GM23338 (cell line): Measurements from ENCODE around the gene SMAD9. TPM values are rescaled to one million over a fixed set of nuclear protein-coding genes. Genes with fewer than 3 reads are reported as not detected.

Experiments used
- ATAC-seq: fragments of 200-7000 bp; cut with Tn5 transposase; 3 replicates; pipeline ENCODE4 v1.9.1; 2020
- DNase-seq: peaks from one replicate; pipeline ENCODE4 v3.0.0-alpha.2; 2015; ENCODE audit warnings: low spot score
- H2AFZ ChIP-seq: fragments of 200-600 bp; sonication (generic); 2 replicates; pipeline ENCODE4 v1.8.0; 2016; ENCODE audit warnings: antibody characterized with exemption, mild to moderate bottlenecking, moderate library complexity
- H3F3A ChIP-seq: fragments of 200-600 bp; sonication (generic); replicated peaks from 2 replicates; pipeline ENCODE4 v1.8.0; 2017; ENCODE audit warnings: antibody characterized with exemption, mixed run types, low read depth
- H3K27ac ChIP-seq: fragments of 200-600 bp; sonication (generic); 2 replicates; pipeline ENCODE4 v1.6.1; 2016; ENCODE audit warnings: low read depth
- H3K27me3 ChIP-seq: fragments of 200-600 bp; sonication (generic); 2 replicates; pipeline ENCODE4 v1.8.0; 2016; ENCODE audit warnings: mild to moderate bottlenecking, mixed run types, moderate library complexity; ENCODE audit not compliant: insufficient read depth
- H3K36me3 ChIP-seq: fragments of 200-600 bp; sonication (generic); 2 replicates; pipeline ENCODE4 v1.8.0; 2016; ENCODE audit warnings: mild to moderate bottlenecking; ENCODE audit not compliant: insufficient read depth
- H3K4me1 ChIP-seq: fragments of 200-600 bp; sonication (generic); 2 replicates; pipeline ENCODE4 v1.8.0; 2016; ENCODE audit warnings: mild to moderate bottlenecking, moderate library complexity; ENCODE audit not compliant: insufficient read depth
- H3K4me2 ChIP-seq: fragments of 200-600 bp; sonication (generic); 2 replicates; pipeline ENCODE4 v1.7.1; 2017; ENCODE audit warnings: mixed run types
- H3K4me3 ChIP-seq: fragments of 200-600 bp; sonication (generic); 2 replicates; pipeline ENCODE4 v1.6.1; 2016; ENCODE audit warnings: mixed run types
- H3K79me2 ChIP-seq: fragments of 200-600 bp; sonication (generic); replicated peaks from 2 replicates; pipeline ENCODE4 v1.8.0; 2017; ENCODE audit warnings: mild to moderate bottlenecking; ENCODE audit not compliant: insufficient read depth
- H3K9me2 ChIP-seq: fragments of 200-600 bp; sonication (generic); 2 replicates; pipeline ENCODE4 v1.8.0; 2017; ENCODE audit not compliant: insufficient read depth
- H4K20me1 ChIP-seq: fragments of 200-600 bp; sonication (generic); replicated peaks from 2 replicates; pipeline ENCODE4 v1.8.0; 2017; ENCODE audit warnings: mild to moderate bottlenecking; ENCODE audit not compliant: insufficient read depth
- H3K27ac Mint-ChIP-seq: 2 replicates; pipeline ENCODE4 v1.8.0; 2020; ENCODE audit warnings: inconsistent platforms, mild to moderate bottlenecking, moderate library complexity, mixed read lengths
- H3K27me3 Mint-ChIP-seq: 3 replicates; pipeline ENCODE4 v1.8.0; 2022; ENCODE audit warnings: low read depth, mild to moderate bottlenecking, moderate library complexity, mixed read lengths, inconsistent platforms; ENCODE audit not compliant: insufficient read depth, poor library complexity
- H3K36me3 Mint-ChIP-seq: 3 replicates; pipeline ENCODE4 v1.8.0; 2021; ENCODE audit warnings: low read depth, mild to moderate bottlenecking, inconsistent platforms, moderate library complexity, mixed read lengths
- H3K4me1 Mint-ChIP-seq: 3 replicates; pipeline ENCODE4 v1.8.0; 2020; ENCODE audit warnings: mild to moderate bottlenecking, inconsistent platforms, mixed read lengths
- H3K4me3 Mint-ChIP-seq: 3 replicates; pipeline ENCODE4 v1.8.0; 2021; ENCODE audit warnings: moderate library complexity, mild to moderate bottlenecking, inconsistent platforms, mixed read lengths
- H3K9me3 Mint-ChIP-seq: 3 replicates; pipeline ENCODE4 v1.8.0; 2020; ENCODE audit warnings: moderate library complexity, mild to moderate bottlenecking, inconsistent platforms, mixed read lengths
- CREB1 ChIP-seq: fragments of 250-450 bp; sonication (Bioruptor Pico); IDR thresholded peaks from 2 replicates; pipeline ENCODE4 v1.5.0; 2020; ENCODE audit warnings: low read depth, mild to moderate bottlenecking, moderate library complexity
- EZH2 ChIP-seq: fragments of 200-600 bp; sonication (generic); IDR thresholded peaks from one replicate; pipeline ENCODE4 v1.8.0; 2017; ENCODE audit warnings: antibody characterized with exemption, mild to moderate bottlenecking, low read depth; ENCODE audit not compliant: unreplicated experiment
- STAT1 ChIP-seq: IDR thresholded peaks from one replicate; pipeline ENCODE4 v1.6.1; 2016; ENCODE audit warnings: antibody characterized with exemption; ENCODE audit not compliant: unreplicated experiment
- ZNF114 ChIP-seq: fragments of 250-450 bp; sonication (Bioruptor Pico); IDR thresholded peaks from 2 replicates; pipeline ENCODE4 v1.5.0; 2020; ENCODE audit warnings: mild to moderate bottlenecking, moderate library complexity
- ZNF331 ChIP-seq: fragments of 250-450 bp; sonication (Bioruptor Pico); IDR thresholded peaks from 2 replicates; pipeline ENCODE4 v1.5.0; 2020; ENCODE audit warnings: low read depth, mild to moderate bottlenecking, moderate library complexity
- polyA plus RNA-seq: library from polyadenylated mRNA; unstranded; fragments of >200 nt; fragmentation: Nextera tagmentation; extraction: Ambion mirVana; gene quantifications from 2 replicates; pipeline ENCODE4 v1.2.1, GENCODE V29; 2016
- total RNA-seq: library from RNA; depleted of rRNA; stranded (reverse); fragments of >200 nt; shearing (Covaris generic); gene quantifications from 2 replicates; pipeline ENCODE4 v1.2.3, GENCODE V29; 2014
- TF ChIP-seq, protein P1 (sequence below): fragments of 250-450 bp; sonication (Bioruptor Pico); IDR thresholded peaks from 2 replicates; pipeline ENCODE4 v1.5.0; 2020; ENCODE audit warnings: mild to moderate bottlenecking, moderate library complexity

SMAD9 gene
- total and polyA plus RNA-seq, 2 experiments from 2014 or later: 0.95 to 1.3 TPM

DNA sequence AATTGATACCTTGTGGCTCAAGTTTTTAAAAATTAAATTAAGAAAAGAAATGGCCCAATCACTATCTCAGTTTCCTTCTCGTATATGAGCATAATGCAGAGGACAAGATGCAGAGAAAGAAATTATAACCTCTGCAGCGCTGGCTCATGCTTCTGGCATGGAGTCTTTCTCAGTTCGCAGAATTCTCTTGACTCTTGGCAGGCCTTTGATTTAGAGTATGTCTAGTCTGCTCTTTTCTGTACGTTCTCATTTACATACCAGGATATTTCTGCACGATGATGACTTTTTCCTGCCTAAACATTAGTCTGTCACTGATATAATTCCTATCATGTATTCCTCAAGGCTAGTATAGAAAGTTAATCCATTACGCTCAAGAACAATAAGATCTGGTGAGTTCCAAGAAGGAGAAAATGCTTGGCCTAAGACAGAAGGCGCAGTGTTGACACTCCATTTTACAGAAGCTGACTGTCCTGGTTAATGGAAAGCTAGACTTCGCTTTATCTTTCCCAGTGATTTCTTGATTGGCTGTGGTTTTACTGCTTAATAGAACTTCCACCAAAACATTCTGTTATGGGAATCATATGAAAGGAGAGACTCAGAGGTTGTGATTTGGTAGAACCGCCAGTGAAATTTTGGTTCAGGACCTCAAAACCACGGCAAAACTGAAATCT is 1.7 kb upstream of the SMAD9 start (continued):
- TF ChIP-seq, protein P1, sequence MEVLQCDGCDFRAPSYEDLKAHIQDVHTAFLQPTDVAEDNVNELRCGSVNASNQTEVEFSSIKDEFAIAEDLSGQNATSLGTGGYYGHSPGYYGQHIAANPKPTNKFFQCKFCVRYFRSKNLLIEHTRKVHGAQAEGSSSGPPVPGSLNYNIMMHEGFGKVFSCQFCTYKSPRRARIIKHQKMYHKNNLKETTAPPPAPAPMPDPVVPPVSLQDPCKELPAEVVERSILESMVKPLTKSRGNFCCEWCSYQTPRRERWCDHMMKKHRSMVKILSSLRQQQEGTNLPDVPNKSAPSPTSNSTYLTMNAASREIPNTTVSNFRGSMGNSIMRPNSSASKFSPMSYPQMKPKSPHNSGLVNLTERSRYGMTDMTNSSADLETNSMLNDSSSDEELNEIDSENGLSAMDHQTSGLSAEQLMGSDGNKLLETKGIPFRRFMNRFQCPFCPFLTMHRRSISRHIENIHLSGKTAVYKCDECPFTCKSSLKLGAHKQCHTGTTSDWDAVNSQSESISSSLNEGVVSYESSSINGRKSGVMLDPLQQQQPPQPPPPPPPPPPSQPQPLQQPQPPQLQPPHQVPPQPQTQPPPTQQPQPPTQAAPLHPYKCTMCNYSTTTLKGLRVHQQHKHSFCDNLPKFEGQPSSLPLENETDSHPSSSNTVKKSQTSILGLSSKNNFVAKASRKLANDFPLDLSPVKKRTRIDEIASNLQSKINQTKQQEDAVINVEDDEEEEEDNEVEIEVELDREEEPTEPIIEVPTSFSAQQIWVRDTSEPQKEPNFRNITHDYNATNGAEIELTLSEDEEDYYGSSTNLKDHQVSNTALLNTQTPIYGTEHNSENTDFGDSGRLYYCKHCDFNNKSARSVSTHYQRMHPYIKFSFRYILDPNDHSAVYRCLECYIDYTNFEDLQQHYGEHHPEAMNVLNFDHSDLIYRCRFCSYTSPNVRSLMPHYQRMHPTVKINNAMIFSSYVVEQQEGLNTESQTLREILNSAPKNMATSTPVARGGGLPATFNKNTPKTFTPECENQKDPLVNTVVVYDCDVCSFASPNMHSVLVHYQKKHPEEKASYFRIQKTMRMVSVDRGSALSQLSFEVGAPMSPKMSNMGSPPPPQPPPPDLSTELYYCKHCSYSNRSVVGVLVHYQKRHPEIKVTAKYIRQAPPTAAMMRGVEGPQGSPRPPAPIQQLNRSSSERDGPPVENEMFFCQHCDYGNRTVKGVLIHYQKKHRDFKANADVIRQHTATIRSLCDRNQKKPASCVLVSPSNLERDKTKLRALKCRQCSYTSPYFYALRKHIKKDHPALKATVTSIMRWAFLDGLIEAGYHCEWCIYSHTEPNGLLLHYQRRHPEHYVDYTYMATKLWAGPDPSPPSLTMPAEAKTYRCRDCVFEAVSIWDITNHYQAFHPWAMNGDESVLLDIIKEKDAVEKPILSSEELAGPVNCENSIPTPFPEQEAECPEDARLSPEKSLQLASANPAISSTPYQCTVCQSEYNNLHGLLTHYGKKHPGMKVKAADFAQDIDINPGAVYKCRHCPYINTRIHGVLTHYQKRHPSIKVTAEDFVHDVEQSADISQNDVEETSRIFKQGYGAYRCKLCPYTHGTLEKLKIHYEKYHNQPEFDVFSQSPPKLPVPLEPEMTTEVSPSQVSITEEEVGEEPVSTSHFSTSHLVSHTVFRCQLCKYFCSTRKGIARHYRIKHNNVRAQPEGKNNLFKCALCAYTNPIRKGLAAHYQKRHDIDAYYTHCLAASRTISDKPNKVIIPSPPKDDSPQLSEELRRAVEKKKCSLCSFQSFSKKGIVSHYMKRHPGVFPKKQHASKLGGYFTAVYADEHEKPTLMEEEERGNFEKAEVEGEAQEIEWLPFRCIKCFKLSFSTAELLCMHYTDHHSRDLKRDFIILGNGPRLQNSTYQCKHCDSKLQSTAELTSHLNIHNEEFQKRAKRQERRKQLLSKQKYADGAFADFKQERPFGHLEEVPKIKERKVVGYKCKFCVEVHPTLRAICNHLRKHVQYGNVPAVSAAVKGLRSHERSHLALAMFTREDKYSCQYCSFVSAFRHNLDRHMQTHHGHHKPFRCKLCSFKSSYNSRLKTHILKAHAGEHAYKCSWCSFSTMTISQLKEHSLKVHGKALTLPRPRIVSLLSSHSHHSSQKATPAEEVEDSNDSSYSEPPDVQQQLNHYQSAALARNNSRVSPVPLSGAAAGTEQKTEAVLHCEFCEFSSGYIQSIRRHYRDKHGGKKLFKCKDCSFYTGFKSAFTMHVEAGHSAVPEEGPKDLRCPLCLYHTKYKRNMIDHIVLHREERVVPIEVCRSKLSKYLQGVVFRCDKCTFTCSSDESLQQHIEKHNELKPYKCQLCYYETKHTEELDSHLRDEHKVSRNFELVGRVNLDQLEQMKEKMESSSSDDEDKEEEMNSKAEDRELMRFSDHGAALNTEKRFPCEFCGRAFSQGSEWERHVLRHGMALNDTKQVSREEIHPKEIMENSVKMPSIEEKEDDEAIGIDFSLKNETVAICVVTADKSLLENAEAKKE: no peak
- TF ChIP-seq STAT1 (no peak), CREB1 (CRISPR knock-in tag) (no peak), EZH2 (no peak), ZNF114 (CRISPR knock-in tag) (no peak)

DNA sequence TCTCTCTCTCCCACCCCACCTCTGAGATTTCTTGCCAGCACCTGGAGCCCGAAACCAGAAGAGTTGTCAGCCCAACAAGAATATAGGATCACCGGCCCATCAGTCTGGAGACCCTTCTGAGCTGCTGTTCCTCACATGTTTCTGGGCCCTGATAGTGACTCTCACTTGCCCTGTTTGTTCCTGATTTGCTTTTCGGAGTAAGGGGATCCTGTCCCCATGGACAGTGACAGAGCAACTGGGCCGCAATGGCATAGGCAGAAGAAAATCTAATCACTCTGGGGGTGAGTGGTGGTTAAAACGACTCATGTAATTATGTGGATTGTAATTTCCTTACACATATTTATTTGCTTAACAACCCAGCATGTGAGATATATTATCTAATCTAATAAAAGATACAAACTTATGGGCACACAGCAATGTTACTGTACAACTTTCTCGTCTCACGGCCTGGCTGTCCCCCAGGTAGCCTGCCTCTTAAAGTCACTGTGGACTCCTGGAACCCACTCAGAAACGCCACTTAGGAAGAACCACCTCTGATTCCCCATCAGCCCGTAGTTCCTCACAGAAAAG is 663 bp upstream of the SMAD9 start:
- no peaks in the 10 kb centered on the region; the same call in 1 of the 2 replicates for H4K20me1 ChIP-seq
- no peaks in the 10 kb centered on the region for H3K79me2 ChIP-seq
- peak overlapping the region; percentile 62 for H3K4me3 ChIP-seq
- Mint-ChIP-seq H3K27me3 (peaks cover 23% of the 10 kb centered on the region), H3K9me3 (no peaks in the 10 kb centered on the region), H3K36me3 (no peaks in the 10 kb centered on the region), H3K27ac (no peak overlapping the region), H3K4me1 (peaks cover 8% of the 10 kb centered on the region; the same call in 2 of the 3 replicates), H3K4me3 (peak overlapping the region; percentile 75)
- ATAC-seq: peak; percentile 24
- H3K27ac ChIP-seq: no peak overlapping the region
- peak; percentile 38 for DNase-seq
- no peaks in the 10 kb centered on the region for H3K9me2 ChIP-seq
- H3K36me3 ChIP-seq: no peaks in the 10 kb centered on the region
- peaks cover 15% of the 10 kb centered on the region; the same call in 1 of the 2 replicates for H3F3A ChIP-seq
- H3K27me3 ChIP-seq: peaks cover 45% of the 10 kb centered on the region
- peaks cover 15% of the 10 kb centered on the region for H3K4me1 ChIP-seq
- H3K4me2 ChIP-seq: peak overlapping the region; percentile 89
- peak overlapping the region; percentile 99 for H2AFZ ChIP-seq
- TF ChIP-seq STAT1: no peak
- TF ChIP-seq, protein P1: no peak
- no peak for TF ChIP-seq ZNF331 (CRISPR knock-in tag)
- no peak for TF ChIP-seq CREB1 (CRISPR knock-in tag)
- no peak for TF ChIP-seq ZNF114 (CRISPR knock-in tag)
